Superior temporal gyrus (tissue), 1 donor: ENCODE results near the gene ALAS1.
"Not testable (repeated sequence)": the region's sequence is repeated elsewhere in the genome, so short reads cannot be mapped to it uniquely, and the experiment has no call there.

Experiments
- DNase-seq: peaks from one replicate; pipeline ENCODE4 v3.0.0-alpha.2; 2016; ENCODE audit errors: extremely low spot score

The ALAS1 gene

GRCh38 chr3:52176951-52177700 is 20.8 kb upstream of the ALAS1 start:
- DNase-seq = no peak

DNA sequence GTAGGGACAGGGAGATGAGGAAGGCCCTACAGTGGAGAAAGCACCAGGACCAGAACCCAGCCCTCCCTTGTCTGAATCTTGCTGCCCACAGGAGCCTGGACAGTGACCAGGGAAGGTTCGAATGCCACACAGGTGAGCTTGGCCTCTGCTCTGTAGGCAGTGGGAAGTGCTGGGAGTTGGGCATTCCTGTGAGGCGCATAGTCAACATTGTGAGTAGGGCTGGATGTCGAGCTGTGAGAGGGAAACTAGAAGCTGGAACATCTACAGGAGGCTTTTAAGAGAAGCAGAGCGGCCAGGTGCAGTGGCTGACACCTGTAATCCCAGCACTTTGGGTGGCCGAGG is 20.3 kb upstream of the ALAS1 start:
- DNase-seq = no peak

GRCh38 chr3:52178126-52178525 is 19.8 kb upstream of the ALAS1 start:
- not testable (repeated sequence) for DNase-seq

- DNase-seq = no peak
Measured at GRCh38 chr3:52178537-52178936, 19.4 kb upstream of the ALAS1 start.

DNA sequence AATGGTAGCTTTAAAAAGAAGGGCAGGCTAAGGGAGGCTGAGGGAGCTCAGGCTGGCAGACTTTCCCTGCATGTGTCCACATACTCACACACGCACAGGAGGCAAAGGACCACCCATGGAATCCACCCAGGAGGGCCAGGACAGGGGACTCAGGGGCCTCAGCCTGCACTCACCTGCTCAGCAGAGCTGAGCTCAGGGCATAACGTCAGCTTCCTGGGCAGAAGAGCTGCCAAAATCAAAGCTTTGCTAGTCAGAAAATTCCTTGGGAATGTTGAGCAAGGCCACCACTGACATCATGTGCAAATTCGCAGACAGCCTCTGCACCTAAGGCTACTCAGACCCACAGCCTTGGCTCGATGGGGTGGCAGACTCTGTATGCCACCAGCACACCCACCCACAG is 16.4 kb upstream of the ALAS1 start:
- DNase-seq = no peak

DNA sequence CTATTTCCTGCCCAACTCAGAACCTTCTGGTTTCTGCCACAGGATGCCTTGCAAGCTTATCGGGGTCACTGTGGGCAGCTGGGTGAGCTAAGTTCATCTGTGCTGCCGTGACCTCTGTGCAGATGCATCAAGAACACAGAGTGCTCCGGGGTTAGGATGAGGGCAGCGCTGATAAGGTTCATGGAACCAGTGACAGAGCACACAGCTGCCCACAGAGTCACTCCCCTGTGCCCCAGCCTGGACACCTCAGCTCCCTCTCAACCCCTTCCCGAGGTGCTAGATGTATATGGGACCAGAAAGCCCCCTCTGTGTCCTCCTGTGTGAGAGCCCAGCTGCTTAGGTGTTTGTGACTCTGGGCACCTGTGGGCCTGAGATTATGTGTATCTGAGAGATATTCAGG is 15.8 kb upstream of the ALAS1 start:
- no peak for DNase-seq

DNA sequence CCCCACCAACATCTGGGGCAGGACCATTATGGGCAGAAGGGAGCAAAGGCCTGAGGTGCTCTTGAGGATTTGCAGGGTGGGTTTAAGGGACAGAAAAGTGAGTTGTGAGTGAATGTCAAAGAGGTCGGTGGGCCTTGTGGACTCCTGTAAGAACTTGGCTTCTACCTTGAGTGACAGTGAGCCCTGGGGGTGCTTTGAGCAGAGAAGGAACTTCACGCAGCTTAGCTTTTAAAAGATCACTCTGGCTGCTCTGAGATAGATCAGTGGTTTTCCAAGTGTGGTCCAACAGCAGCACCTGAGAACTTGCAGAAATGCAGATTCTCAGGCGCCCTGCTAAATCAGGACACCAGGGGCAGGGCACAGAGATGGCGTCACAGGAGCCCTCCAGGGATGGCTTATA is 15.3 kb upstream of the ALAS1 start:
- no peak for DNase-seq

GRCh38 chr3:52183786-52184445 is 14.0 kb upstream of the ALAS1 start:
- no peak for DNase-seq

DNA sequence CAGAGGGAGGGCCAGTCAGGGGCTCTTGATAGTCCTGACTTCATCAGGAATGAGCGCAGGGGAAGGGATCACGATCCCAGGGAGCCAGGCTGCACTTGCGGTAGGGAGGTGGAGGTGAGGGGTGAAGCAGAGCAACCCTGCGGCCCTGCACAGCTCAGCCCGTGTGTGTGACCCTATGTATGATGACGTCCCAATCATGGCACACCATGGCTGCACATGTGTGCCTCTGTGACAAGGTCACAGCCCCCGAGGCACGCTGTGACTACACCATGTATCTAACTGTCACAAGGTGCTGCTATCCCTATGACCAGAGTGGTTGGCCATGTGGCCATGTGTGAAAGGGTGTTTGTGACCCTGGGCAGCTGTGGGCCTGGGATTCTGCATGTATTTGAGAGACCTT is 13.3 kb upstream of the ALAS1 start:
- no peak for DNase-seq

GRCh38 chr3:52185311-52185710 is 12.6 kb upstream of the ALAS1 start:
- DNase-seq = no peak

GRCh38 chr3:52185837-52186236 is 12.1 kb upstream of the ALAS1 start:
- DNase-seq = no peak

- DNase-seq = no peak
Measured at GRCh38 chr3:52186729-52187128, 11.2 kb upstream of the ALAS1 start.

DNA sequence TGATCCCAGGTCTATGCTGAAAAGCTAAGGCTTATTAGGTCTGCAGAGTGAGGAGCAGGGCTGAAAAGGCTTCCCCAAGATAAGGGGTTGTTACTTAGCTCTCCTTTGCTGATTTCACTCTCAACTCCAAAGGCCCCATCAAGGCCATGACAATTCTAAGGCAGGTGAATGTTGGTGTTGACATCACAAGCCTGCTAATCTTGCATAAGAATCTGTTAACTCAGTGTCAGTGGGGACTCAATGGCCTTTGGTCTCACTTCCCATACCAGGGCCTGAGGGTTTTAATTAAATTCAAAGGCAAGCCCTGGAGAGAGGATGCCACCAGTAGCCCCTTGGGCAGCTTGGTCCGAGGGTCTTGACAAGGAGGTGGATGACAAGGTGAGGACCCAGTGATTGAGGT is 9.4 kb upstream of the ALAS1 start:
- DNase-seq = no peak

DNA sequence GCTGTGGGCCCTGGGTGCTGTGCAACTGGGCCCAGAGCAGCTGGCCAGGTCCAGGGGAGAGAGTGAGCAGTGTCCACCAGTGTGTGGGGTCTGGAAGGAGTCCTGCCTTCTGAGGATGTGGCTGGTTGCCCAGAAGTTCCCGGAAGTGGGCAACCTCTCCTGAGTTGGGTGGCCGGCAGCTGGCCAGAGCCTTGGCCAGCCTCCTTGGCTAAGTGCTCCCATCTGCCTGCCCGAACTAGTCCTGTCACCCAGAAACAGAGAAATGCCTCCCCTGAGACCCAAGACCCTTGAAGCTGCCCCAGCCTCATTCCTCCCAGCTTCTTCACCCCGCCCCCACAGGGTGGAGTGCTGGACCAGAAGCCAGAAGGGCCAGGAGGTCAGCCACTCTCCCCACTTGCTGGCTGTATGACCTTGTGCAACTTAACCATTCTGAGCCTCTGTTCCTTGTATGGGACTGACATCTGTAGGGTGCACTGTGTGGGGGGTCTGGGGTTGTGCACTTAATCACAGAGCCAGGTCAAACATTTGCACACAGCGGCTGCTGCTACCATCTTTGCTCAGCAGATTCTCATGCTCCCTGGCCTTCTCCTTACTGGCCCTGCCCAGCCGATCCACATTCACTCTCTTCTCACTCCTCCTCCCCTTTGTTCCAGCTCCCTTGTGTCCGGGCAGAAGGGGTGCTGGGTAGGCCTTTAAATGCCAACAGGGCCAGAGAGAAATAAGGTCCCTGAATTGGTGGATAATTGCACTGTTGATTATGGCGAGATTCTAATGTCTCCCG is 7.5 kb upstream of the ALAS1 start:
- no peak for DNase-seq

DNA sequence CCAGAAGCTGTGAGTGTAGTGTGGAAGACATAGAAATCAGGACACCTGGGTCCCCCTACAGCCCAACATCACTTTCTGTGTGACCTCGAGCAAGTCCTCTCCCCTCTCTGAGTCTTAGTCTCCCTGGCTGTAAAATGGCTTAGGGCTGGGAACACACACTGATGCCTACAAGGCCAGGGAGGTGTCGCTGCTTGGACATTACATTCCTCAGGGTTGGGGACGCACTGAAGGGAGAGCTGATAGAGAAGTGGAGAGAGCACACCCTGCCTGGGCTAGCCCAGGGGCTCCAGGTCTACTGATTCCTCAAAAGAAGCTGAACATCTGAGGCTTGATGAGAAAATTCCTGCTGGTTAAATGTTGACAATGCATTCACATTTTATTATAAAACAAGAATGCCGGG is 6.3 kb upstream of the ALAS1 start:
- DNase-seq = no peak

- peak; percentile 77 for DNase-seq
Measured at GRCh38 chr3:52193065-52193464, 4.9 kb upstream of the ALAS1 start.

- DNase-seq = no peak
Measured at GRCh38 chr3:52194485-52195290, 3.3 kb upstream of the ALAS1 start.

DNA sequence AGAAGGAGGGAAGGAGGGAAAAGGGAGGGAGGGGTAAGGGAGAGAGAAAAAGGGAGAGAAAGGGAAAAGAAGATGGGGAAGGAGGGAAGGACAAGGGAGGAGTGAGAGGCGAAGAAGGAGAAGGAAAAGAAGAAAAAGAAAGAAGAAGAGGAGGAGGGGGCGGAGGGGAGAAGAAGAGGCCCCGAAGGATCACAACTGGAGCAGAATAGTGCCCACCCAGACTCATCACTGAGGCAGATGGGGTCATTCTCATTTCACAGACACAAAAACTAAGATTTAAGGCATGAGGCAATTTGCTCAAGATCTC is 2.7 kb upstream of the ALAS1 start:
- no peak for DNase-seq

- DNase-seq = no peak
Measured at GRCh38 chr3:52195823-52196331, 2.1 kb upstream of the ALAS1 start.

DNA sequence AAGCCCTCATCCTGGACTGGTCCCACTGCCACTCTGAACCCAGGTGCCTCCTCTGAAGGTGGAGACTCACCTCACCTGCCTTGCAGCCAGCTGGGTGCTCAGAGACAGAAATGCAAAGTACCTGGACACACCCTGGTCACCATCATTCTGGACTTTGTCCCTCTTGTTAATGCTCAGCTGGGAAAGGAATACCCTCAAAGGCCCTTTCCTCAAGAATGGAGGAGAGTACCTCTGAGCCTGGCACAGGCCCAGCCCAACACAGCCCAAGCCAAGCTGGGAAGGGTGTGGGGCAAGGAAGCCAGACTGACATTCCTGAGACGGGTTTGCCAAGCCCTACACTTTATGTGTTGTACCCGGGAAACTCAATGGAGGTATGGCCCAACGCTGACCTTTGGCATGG is 983 bp upstream of the ALAS1 start:
- no peak for DNase-seq

DNA sequence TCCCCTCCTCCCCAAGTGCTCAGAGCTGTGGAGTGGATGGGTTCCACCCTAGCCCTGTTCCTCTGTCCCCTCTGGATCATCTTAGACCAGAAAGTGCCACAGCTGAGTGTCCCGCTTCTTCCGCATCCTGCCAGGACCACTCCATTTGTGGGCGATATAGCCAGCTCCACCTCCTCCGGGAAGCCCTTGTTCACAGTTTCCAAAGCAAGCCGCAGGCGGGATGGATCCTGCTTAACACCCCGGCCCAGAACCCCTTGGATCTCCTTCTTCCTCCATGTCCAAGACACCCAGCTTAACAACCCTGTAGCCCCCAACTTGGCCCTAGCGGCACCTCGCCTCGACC is 490 bp upstream of the ALAS1 start:
- DNase-seq = no peak
